Astrocyte of the cerebellum (primary cell): ENCODE results near the gene INIP.

Experiments used
- DNase-seq: peaks from one replicate; pipeline ENCODE4 v3.0.0-alpha.2; 2011; ENCODE audit warnings: low read depth
- H3K4me3 ChIP-seq: 2 replicates; pipeline ENCODE4 v1.5.1; 2011; ENCODE audit warnings: mild to moderate bottlenecking, low read depth, low read length, moderate library complexity
- in situ Hi-C: cut with HindIII; loops from 2 replicates; pipeline ENCODE4 v1.10.0; 2017; ENCODE audit warnings: low sequenced_read_pairs
- TF ChIP-seq, protein P1 (sequence below): IDR thresholded peaks from 2 replicates; pipeline ENCODE4 v1.5.1; 2012; ENCODE audit warnings: low read length, low read depth, moderate library complexity, mild to moderate bottlenecking; ENCODE audit errors: missing control alignments

INIP gene

DNA sequence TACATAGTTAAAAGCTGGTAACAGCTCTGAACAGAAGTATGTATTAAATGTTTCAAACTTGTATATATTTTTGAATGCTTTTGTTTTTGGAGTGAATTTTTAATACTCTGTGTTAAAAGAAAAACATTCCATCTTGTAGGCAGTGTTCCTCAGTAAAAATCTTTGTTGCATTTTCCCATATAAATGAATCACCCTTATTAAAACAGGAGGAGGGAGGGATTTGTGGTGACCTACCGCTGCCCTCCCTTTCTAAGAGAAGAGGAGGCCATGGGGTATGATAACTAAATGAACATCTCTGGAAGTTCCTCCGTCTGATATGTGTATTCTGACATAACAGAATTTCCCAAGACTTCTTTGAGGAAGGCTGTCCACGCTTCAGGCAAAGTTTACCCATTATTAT lies 53.4 kb downstream of the INIP start:
- no peak for DNase-seq
- TF ChIP-seq, protein P1, sequence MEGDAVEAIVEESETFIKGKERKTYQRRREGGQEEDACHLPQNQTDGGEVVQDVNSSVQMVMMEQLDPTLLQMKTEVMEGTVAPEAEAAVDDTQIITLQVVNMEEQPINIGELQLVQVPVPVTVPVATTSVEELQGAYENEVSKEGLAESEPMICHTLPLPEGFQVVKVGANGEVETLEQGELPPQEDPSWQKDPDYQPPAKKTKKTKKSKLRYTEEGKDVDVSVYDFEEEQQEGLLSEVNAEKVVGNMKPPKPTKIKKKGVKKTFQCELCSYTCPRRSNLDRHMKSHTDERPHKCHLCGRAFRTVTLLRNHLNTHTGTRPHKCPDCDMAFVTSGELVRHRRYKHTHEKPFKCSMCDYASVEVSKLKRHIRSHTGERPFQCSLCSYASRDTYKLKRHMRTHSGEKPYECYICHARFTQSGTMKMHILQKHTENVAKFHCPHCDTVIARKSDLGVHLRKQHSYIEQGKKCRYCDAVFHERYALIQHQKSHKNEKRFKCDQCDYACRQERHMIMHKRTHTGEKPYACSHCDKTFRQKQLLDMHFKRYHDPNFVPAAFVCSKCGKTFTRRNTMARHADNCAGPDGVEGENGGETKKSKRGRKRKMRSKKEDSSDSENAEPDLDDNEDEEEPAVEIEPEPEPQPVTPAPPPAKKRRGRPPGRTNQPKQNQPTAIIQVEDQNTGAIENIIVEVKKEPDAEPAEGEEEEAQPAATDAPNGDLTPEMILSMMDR: no peak
- in situ Hi-C loops: no loop called here

DNA sequence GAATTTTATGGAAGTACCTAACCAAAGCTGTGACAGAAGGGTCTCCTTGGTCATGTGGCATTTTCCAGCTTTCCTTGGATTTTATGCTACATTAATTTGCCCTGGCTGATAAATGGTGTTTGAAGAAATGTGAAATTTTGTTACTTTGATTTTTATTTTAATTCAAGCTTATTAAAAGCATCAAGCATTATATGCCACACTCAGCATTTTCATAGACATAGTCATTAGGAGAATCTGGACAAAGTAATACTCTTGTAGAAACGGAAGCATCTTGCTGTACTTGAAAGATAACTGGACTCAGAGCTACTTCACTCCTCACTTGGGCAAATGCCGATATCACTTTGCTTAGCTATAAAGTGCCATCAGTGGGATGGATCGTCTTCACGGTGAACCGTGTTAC lies 54.2 kb downstream of the INIP start:
- TF ChIP-seq, protein P1: no peak
- in situ Hi-C loops: no loop called here
- no peak overlapping the region for H3K4me3 ChIP-seq
- DNase-seq: no peak

More for the DNA sequence above, 53.4 kb downstream of the INIP start:
- H3K4me3 ChIP-seq: no peak overlapping the region

DNA sequence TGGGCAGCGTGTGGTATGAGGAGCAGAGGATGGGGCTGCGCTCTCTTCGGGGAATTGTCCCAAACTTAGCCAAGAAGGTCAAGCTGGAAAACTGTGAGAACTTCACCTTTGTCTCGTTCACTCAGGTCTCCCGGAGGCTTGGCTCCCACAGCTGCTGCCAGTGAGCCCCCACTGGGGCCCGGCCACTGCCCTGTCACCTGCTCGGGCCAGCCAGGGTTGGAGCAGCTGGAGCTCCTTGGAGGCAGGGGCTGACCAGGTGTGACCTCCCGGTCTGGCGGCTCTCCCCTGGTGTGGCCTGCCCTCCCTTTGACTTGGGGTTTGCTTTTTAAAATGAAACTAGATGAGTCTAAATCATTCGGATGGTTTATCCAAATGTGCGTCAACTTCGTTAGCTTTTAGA lies 58.0 kb downstream of the INIP start:
- no peak overlapping the region for H3K4me3 ChIP-seq
- no peak for DNase-seq
- in situ Hi-C loops: no loop called here
- TF ChIP-seq, protein P1: no peak

DNA sequence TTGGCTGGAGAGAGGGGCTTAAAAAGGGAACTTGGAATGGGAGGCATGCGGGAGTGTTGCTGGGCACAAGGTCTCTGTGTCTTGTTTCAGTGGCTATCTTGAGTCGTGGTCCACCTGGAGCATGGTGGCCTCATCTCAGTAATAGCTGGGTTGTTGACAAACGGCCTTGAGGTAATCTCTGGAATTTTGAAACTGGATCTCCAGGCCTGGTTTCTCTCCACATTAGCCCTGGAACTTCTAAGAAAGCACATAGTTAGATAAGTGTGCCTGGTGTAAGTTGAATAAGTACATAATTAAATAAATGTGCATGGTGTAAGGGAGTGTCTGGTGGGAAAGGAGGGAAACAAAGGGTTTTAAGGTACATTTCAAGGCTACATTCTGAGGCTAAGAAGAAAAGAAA lies 62.2 kb downstream of the INIP start:
- in situ Hi-C loops: no loop called here
- TF ChIP-seq, protein P1: no peak
- DNase-seq: no peak
- H3K4me3 ChIP-seq: no peak overlapping the region

DNA sequence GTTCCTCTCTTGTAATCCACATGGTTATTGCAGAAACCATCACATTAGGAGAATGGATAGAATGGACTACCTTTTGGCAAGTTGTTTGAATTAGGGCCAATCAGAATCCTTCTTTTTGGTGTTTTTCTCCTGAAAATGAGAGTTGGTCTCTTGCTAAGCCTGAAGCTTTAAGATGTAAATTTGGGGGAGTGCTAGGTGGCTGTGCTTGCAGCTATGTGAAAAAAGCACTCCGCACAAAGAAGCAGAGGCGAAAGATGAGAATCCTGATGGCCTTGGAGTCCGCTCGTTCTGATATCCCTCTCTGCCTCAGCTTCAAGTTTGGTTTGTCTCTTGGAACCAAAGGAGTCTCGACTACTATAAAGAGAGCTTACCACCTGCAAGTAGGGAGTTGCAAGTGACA lies 63.6 kb downstream of the INIP start:
- in situ Hi-C loops: no loop called here
- no peak overlapping the region for H3K4me3 ChIP-seq
- DNase-seq: no peak
- TF ChIP-seq, protein P1: no peak

DNA sequence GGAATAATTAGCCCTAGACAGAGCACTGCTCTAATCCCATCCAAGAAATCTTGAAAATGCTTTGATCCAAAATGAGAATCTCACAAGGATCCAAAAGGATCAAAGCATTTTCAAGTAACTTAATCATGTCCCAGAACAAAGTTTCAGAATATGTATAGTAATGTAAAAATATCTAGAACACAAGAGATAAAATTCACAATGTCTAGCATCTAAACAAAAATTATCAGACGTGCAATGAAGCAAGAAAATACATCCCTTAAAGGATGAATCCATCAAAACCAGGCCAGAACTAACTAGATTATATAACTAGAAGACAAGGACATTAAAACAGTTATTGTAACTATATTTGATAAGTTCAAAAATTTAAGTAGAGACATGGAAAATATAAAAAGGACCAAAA lies 69.3 kb downstream of the INIP start:
- TF ChIP-seq, protein P1: no peak
- no peak overlapping the region for H3K4me3 ChIP-seq
- no peak for DNase-seq
- in situ Hi-C loops: no loop called here

DNA sequence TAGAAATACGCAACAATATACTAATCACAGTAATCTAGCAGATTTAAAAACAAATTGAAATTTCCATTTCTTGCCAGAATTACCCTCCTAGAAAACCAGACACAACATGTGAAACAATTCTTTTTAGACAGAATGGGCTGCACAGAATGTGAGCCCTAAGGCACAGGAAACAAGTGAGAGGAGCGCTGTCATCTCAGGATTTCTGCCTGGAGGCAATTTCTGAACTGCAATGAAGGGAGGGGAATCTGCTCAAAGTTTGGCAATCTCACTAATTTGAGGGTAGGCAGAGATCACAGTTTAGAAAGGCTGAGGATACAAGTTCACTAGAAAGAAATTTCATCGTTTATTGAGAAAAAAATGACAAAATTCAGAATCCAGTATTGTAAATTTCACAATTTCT lies 70.3 kb downstream of the INIP start:
- in situ Hi-C loops: no loop called here
- TF ChIP-seq, protein P1: no peak
- DNase-seq: no peak
- no peak overlapping the region for H3K4me3 ChIP-seq
